Right forelimb (tissue), 1 donor: Measurements from ENCODE around the gene CDH11.

ENCODE experiments used
- DNase-seq: peaks from one replicate; pipeline ENCODE4 v3.0.0-alpha.2; 2018

The CDH11 gene

GRCh38 chr16:65021852-65022595 is 99.8 kb downstream of the CDH11 start:
- no peak for DNase-seq

- DNase-seq = no peak
These were observed 105.1 kb downstream of the CDH11 start for GRCh38 chr16:65016754-65017153.

- no peak for DNase-seq
These were observed 106.3 kb downstream of the CDH11 start for GRCh38 chr16:65015599-65015998.

- DNase-seq = no peak
These were observed 109.5 kb downstream of the CDH11 start for GRCh38 chr16:65012357-65012756.

- no peak for DNase-seq
These were observed 111.7 kb downstream of the CDH11 start for GRCh38 chr16:65010125-65010524.

- DNase-seq = no peak
These were observed 116.2 kb downstream of the CDH11 start for GRCh38 chr16:65005696-65006095.

GRCh38 chr16:65004570-65004969 is 117.3 kb downstream of the CDH11 start:
- no peak for DNase-seq

GRCh38 chr16:65003621-65004020 is 118.2 kb downstream of the CDH11 start:
- DNase-seq = no peak

GRCh38 chr16:65002265-65002664 is 119.6 kb downstream of the CDH11 start:
- no peak for DNase-seq

GRCh38 chr16:65000654-65001053 is 121.2 kb downstream of the CDH11 start:
- DNase-seq = no peak

- DNase-seq = no peak
These were observed 124.1 kb downstream of the CDH11 start for GRCh38 chr16:64997751-64998150.

GRCh38 chr16:64997121-64997520 is 124.7 kb downstream of the CDH11 start:
- no peak for DNase-seq

GRCh38 chr16:64996641-64997040 is 125.2 kb downstream of the CDH11 start:
- DNase-seq = no peak

GRCh38 chr16:64993464-64993863 is 128.4 kb downstream of the CDH11 start:
- no peak for DNase-seq

GRCh38 chr16:64991001-64991400 is 130.9 kb downstream of the CDH11 start:
- no peak for DNase-seq

- DNase-seq = no peak
These were observed 131.8 kb downstream of the CDH11 start for GRCh38 chr16:64990101-64990500.

- no peak for DNase-seq
These were observed 132.8 kb downstream of the CDH11 start for GRCh38 chr16:64989050-64989449.

GRCh38 chr16:64983963-64984362 is 137.9 kb downstream of the CDH11 start:
- DNase-seq = no peak

GRCh38 chr16:64983231-64983630 is 138.6 kb downstream of the CDH11 start:
- no peak for DNase-seq

GRCh38 chr16:64982581-64982980 is 139.3 kb downstream of the CDH11 start:
- no peak for DNase-seq

GRCh38 chr16:64981568-64982281 is 140.1 kb downstream of the CDH11 start:
- DNase-seq = no peak

GRCh38 chr16:64977206-64977920 is 144.5 kb downstream of the CDH11 start:
- DNase-seq = no peak

- no peak for DNase-seq
These were observed 146.0 kb downstream of the CDH11 start for GRCh38 chr16:64975821-64976220.

GRCh38 chr16:64974381-64974780 is 147.5 kb downstream of the CDH11 start:
- DNase-seq = no peak
